Measurements from ENCODE around the gene MYO19.

MYO19 gene

GRCh38 chr17:36506249-36506826 lies 28.3 kb downstream of the MYO19 start:
- no peak for TF ChIP-seq CTCF (conservative IDR thresholded peaks at IDR 0.05; ENCODE audit: low read depth, low read length)
- no peak overlapping the region for H3K4me3 ChIP-seq (ENCODE audit: low read length)
- no peak for DNase-seq (ENCODE audit: low read depth)

DNA sequence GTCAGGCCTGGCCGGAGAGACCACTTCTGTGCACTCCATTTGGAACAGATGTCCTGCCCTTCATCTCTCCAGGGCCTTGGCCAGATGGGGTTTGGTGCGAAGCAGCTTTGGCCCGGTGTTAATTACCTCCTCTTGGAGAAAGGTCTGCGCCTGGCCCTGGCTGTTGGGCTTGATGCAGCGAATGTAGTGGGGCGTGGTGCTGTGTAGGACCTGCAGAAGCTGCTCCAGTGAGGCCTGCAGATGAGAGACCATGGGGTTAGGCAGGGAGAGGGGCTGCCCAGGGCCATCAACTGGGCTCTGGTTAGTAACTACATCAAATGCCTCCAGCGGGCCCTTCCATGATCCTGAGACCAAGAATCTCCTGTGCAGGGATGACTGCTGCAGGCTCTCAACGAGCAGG lies 29.5 kb downstream of the MYO19 start:
- H3K4me3 ChIP-seq (ENCODE audit: low read length), result no peak overlapping the region
- no peak for TF ChIP-seq CTCF (conservative IDR thresholded peaks at IDR 0.05; ENCODE audit: low read depth, low read length)
- no peak for DNase-seq (ENCODE audit: low read depth)

- TF ChIP-seq CTCF (conservative IDR thresholded peaks at IDR 0.05; ENCODE audit: low read depth, low read length), result no peak
- no peak for DNase-seq (ENCODE audit: low read depth)
- H3K4me3 ChIP-seq (ENCODE audit: low read length), result no peak overlapping the region
Measured at GRCh38 chr17:36504156-36504545, 30.5 kb downstream of the MYO19 start.

- TF ChIP-seq CTCF (conservative IDR thresholded peaks at IDR 0.05; ENCODE audit: low read depth, low read length), result no peak
- no peak overlapping the region for H3K4me3 ChIP-seq (ENCODE audit: low read length)
- DNase-seq (ENCODE audit: low read depth), result no peak
Measured at GRCh38 chr17:36503456-36504155, 31.1 kb downstream of the MYO19 start.

DNA sequence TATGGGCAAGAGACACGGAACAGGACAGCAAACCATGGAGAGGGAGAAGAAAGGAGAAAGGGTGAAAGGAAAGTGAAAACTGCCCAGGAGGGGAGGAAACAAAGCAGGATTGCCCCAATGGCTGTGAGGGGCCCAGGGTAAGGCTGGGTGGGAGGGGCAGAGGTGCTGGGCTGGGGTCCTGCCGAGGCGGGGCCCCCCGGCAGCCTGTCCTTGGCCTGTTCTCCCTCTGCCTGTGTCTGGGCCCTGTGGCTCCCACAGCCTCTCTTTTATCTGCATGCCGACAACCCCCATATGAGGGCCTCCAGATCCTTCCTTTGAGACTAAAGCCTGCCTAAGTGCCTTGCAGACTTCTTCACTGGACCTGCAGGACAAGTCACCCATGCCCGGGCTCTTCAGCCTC lies 32.7 kb downstream of the MYO19 start:
- TF ChIP-seq CTCF (conservative IDR thresholded peaks at IDR 0.05; ENCODE audit: low read depth, low read length), result no peak
- DNase-seq (ENCODE audit: low read depth), result no peak
- H3K4me3 ChIP-seq (ENCODE audit: low read length), result no peak overlapping the region

GRCh38 chr17:36501351-36501750 lies 33.3 kb downstream of the MYO19 start:
- no peak for DNase-seq (ENCODE audit: low read depth)
- TF ChIP-seq CTCF (conservative IDR thresholded peaks at IDR 0.05; ENCODE audit: low read depth, low read length), result no peak
- H3K4me3 ChIP-seq (ENCODE audit: low read length), result no peak overlapping the region

GRCh38 chr17:36500745-36501225 lies 33.9 kb downstream of the MYO19 start:
- DNase-seq (ENCODE audit: low read depth), result no peak
- no peak for TF ChIP-seq CTCF (conservative IDR thresholded peaks at IDR 0.05; ENCODE audit: low read depth, low read length)
- no peak overlapping the region for H3K4me3 ChIP-seq (ENCODE audit: low read length)
